ENCODE data around the gene OPCML. TPM values are rescaled to one million over a fixed set of nuclear protein-coding genes. Genes with fewer than 3 reads are reported as not detected.

Gene OPCML
- total RNA-seq, 4 donors from 2014 or later, result 0.15 TPM; not detected in 3

GRCh38 chr11:132746305-132746704 is 786.0 kb downstream of the OPCML start:
- Histone ChIP-seq H3K27me3 (no peaks in the 10 kb centered on the region), H3K4me3 (no peak overlapping the region), H3K27ac (no peak overlapping the region), H3K9me3 (no peaks in the 10 kb centered on the region), H3K36me3 (no peaks in the 10 kb centered on the region), H3K4me1 (no peaks in the 10 kb centered on the region)
- no peak for DNase-seq (ENCODE audit: low spot score in 2 of 2)
- 66% methylated on average over 5 of the region's 5 CpGs for WGBS
- TF ChIP-seq POLR2AphosphoS5 (IDR thresholded peaks at IDR 0.05) (no peak), CTCF (IDR thresholded peaks at IDR 0.05) (no peak), EP300 (IDR thresholded peaks at IDR 0.05) (no peak), POLR2A (IDR thresholded peaks at IDR 0.05) (no peak)

GRCh38 chr11:132745306-132745705 is 787.0 kb downstream of the OPCML start:
- TF ChIP-seq POLR2AphosphoS5 (IDR thresholded peaks at IDR 0.05), result no peak
- TF ChIP-seq POLR2A (IDR thresholded peaks at IDR 0.05), result no peak
- no peak for TF ChIP-seq CTCF (IDR thresholded peaks at IDR 0.05)
- no peak for TF ChIP-seq EP300 (IDR thresholded peaks at IDR 0.05)
- no peaks in the 10 kb centered on the region for H3K4me1 ChIP-seq
- no peaks in the 10 kb centered on the region for H3K9me3 ChIP-seq
- no peaks in the 10 kb centered on the region for H3K36me3 ChIP-seq
- 86% methylated on average over 1 of the region's 1 CpG for WGBS
- no peak overlapping the region for H3K4me3 ChIP-seq
- H3K27ac ChIP-seq, result no peak overlapping the region
- DNase-seq (ENCODE audit: low spot score in 2 of 2), result no peak
- H3K27me3 ChIP-seq, result no peaks in the 10 kb centered on the region

- Histone ChIP-seq H3K27me3 (no peaks in the 10 kb centered on the region), H3K4me1 (no peaks in the 10 kb centered on the region), H3K27ac (no peak overlapping the region), H3K9me3 (no peaks in the 10 kb centered on the region), H3K4me3 (no peak overlapping the region), H3K36me3 (no peaks in the 10 kb centered on the region)
- WGBS, result 71% methylated on average over 8 of the region's 8 CpGs
- DNase-seq (ENCODE audit: low spot score in 2 of 2), result no peak
- TF ChIP-seq EP300 (IDR thresholded peaks at IDR 0.05) (no peak), POLR2AphosphoS5 (IDR thresholded peaks at IDR 0.05) (no peak), POLR2A (IDR thresholded peaks at IDR 0.05) (no peak), CTCF (IDR thresholded peaks at IDR 0.05) (no peak)
Observed at GRCh38 chr11:132744771-132745170, 787.5 kb downstream of the OPCML start.

GRCh38 chr11:132743601-132744000 is 788.7 kb downstream of the OPCML start:
- Histone ChIP-seq H3K27me3 (no peaks in the 10 kb centered on the region), H3K4me3 (no peak overlapping the region), H3K36me3 (no peaks in the 10 kb centered on the region), H3K9me3 (no peaks in the 10 kb centered on the region), H3K4me1 (no peaks in the 10 kb centered on the region), H3K27ac (no peak overlapping the region)
- DNase-seq (ENCODE audit: low spot score in 2 of 2), result no peak
- WGBS, result 94% methylated on average over 4 of the region's 4 CpGs
- TF ChIP-seq POLR2A (IDR thresholded peaks at IDR 0.05) (no peak), CTCF (IDR thresholded peaks at IDR 0.05) (no peak), POLR2AphosphoS5 (IDR thresholded peaks at IDR 0.05) (no peak), EP300 (IDR thresholded peaks at IDR 0.05) (no peak)

GRCh38 chr11:132742929-132743328 is 789.4 kb downstream of the OPCML start:
- 77% methylated on average over 6 of the region's 6 CpGs for WGBS
- no peaks in the 10 kb centered on the region for H3K9me3 ChIP-seq
- no peaks in the 10 kb centered on the region for H3K36me3 ChIP-seq
- H3K27ac ChIP-seq, result no peak overlapping the region
- no peaks in the 10 kb centered on the region for H3K4me1 ChIP-seq
- no peak for DNase-seq (ENCODE audit: low spot score in 2 of 2)
- H3K4me3 ChIP-seq, result no peak overlapping the region
- no peaks in the 10 kb centered on the region for H3K27me3 ChIP-seq
- TF ChIP-seq CTCF (IDR thresholded peaks at IDR 0.05), result no peak
- no peak for TF ChIP-seq POLR2AphosphoS5 (IDR thresholded peaks at IDR 0.05)
- no peak for TF ChIP-seq POLR2A (IDR thresholded peaks at IDR 0.05)
- TF ChIP-seq EP300 (IDR thresholded peaks at IDR 0.05), result no peak

All from suprapubic skin (tissue), 4 donors.